ENCODE measurements around the gene CHADL.
"Not testable (repeated sequence)": the region's sequence is repeated elsewhere in the genome, so short reads cannot be mapped to it uniquely, and the experiment has no call there.

Gene CHADL

GRCh38 chr22:41184679-41185078 is 56.1 kb downstream of the CHADL start:
- DNase-seq (ENCODE audit: low read depth in 3 of 3), result no peak

GRCh38 chr22:41181349-41182241 is 59.1 kb downstream of the CHADL start:
- DNase-seq (ENCODE audit: low read depth in 3 of 3), result no peak

- DNase-seq (ENCODE audit: low read depth in 3 of 3), result no peak
Observed at GRCh38 chr22:41180926-41181325, 59.8 kb downstream of the CHADL start.

GRCh38 chr22:41180362-41180761 is 60.4 kb downstream of the CHADL start:
- DNase-seq (ENCODE audit: low read depth in 3 of 3), result not testable (repeated sequence)

All from stimulated activated CD4-positive, alpha-beta T cell treated with anti-CD3 and anti-CD28 coated beads, TNF-alpha, amount 100 ng/mL, for 48 hours (primary cell).